Pancreas (tissue), 10 donors: ENCODE data around the gene METTL2B. TPM values are rescaled to one million over a fixed set of nuclear protein-coding genes. Genes with fewer than 3 reads are reported as not detected.
"Not testable (repeated sequence)": the region's sequence is repeated elsewhere in the genome, so short reads cannot be mapped to it uniquely, and the experiment has no call there.

Experiments used
- ATAC-seq, 4 donors: fragments of 200-7000 bp; cut with Tn5 transposase; one replicate each; pipeline versions ENCODE4 v1.8.0 to v1.9.1; 2020; ENCODE audit warnings: mild to moderate bottlenecking in 4 of 4, moderate library complexity in 4 of 4
- DNase-seq, 6 donors: peaks; one replicate each; pipeline ENCODE4 v3.0.0-alpha.2; 2020
- FAIRE-seq: peaks from 2 replicates; lab custom pipeline; 2012; peaks lifted over from hg19 to GRCh38; lab: Jason Lieb, UNC
- H3K27ac ChIP-seq, 4 donors: fragments of 200-600 bp; sonication (generic); 1 replicate in 3 of 4; 2 replicates in 1 of 4; pipeline versions ENCODE4 v1.5.0 to v1.8.0; 2020
- H3K27me3 ChIP-seq, 4 donors: fragments of 200-600 bp; one replicate each; pipeline ENCODE4 v1.8.0; 2021
- H3K36me3 ChIP-seq, 3 donors: fragments of 200-600 bp; sonication (generic) in 1 of 3; one replicate each; pipeline versions ENCODE4 v1.5.0 to v1.8.0; 2020 to 2021
- H3K4me1 ChIP-seq, 3 donors: fragments of 200-600 bp; one replicate each; pipeline ENCODE4 v1.8.0; 2021
- H3K4me3 ChIP-seq, 4 donors: fragments of 200-600 bp; sonication (generic) in 2 of 4; one replicate each; pipeline versions ENCODE4 v1.5.0 to v1.8.0; 2020 to 2021
- H3K9me3 ChIP-seq, 4 donors: fragments of 200-600 bp; one replicate each; pipeline ENCODE4 v1.8.0; 2021
- CTCF ChIP-seq, 4 donors: fragments of 200-600 bp; sonication (generic) in 3 of 4; IDR thresholded peaks; one replicate each; pipeline versions ENCODE4 v1.5.0 to v1.8.0; 2021; ENCODE audit warnings: antibody characterized with exemption in 4 of 4
- WGBS, 2 donors: extraction: QIAGEN DNeasy Blood & Tissue Kit; methylation state at CpG; one replicate each; pipeline ENCODE4 v1.1.7; 2013; 5-methylcytosine and 5-hydroxymethylcytosine counted together
- intact Hi-C, 3 donors: fragments of 100-400 bp; cut with DNase I; formaldehyde crosslinking; loops; one replicate each; pipeline versions ENCODE4 v1.11.1 to v1.14.2; 2022
- polyA plus RNA-seq, 2 donors: library from polyadenylated mRNA; stranded (reverse); fragments of 200-250 nt; gene quantifications; one replicate each; pipeline ENCODE4 v1.2.3, GENCODE V29; 2013
- total RNA-seq, 6 donors: library from RNA; stranded (reverse); fragmentation: NEBNext Ultra II Directional in 4 of 6; extraction: Animal tissue kit (Norgen Biotek cat#: 25700) in 4 of 6; gene quantifications; one replicate each; pipeline versions ENCODE4 v1.2.1 to v1.2.4, GENCODE V29; 2021 to 2023
- donor health status: healthy with polysubstance abuse.
- donor health status: DM: no; HTN: no; CAD: no; lungs with moderate emphysema.
- donor health status: DM: no; HTN: no; CAD: no.
- donor health status: control.
- donor health status: control.
- donor health status: Bipolar disorder and iron deficiency.
- donor health status: DM: yes; HTN: yes; CAD: no.
- donor health status: DM: no; HTN: no; CAD: no.
- donor health status: DM: no; HTN: no; CAD: no.
- donor health status: DM: yes; HTN: yes; CAD: no.

Gene METTL2B
- total and polyA plus RNA-seq, 8 donors: 6.2 to 12.6 (median 10.0) TPM

GRCh38 chr7:128497405-128497804, 20.9 kb downstream of the METTL2B start:
- Histone ChIP-seq H3K27ac (no peak overlapping the region), H3K4me3 (no peak overlapping the region), H3K9me3 (no peaks in the 10 kb centered on the region), H3K36me3 (peaks cover 0 to 25% (median 3%) of the 10 kb centered on the region in 3 donors), H3K27me3 (no peaks in the 10 kb centered on the region), H3K4me1 (no peaks in the 10 kb centered on the region)
- no peak for TF ChIP-seq CTCF (IDR thresholded peaks at IDR 0.05)
- DNase-seq: no peak
- FAIRE-seq: no peak
- WGBS, 2 donors: 94 to 95% methylated on average over 9 of the region's 9 CpGs
- no peak for ATAC-seq
- intact Hi-C loops: no loop called here

DNA sequence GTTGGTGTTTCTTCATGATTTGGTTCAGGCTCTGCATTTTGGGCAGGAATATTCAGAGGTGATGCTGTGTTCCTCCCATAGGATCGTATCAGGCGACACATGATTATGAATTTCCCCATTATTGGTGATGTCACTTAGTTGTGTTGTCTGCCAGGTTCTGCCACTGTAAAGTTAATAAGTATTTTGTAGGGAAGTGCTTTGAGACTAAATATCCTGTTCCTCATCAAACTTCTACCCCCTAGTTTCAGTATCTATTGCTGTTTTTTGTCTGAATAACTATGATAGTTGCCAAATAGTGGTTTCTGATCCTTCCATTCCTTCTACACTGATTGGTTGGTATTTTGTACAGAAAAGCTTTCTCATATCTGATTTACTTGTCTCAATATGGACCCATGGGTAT, 28.9 kb downstream of the METTL2B start:
- H3K4me1 ChIP-seq, H3K27me3 ChIP-seq, DNase-seq, FAIRE-seq, H3K27ac ChIP-seq, H3K9me3 ChIP-seq, ATAC-seq, intact Hi-C loops, H3K36me3 ChIP-seq, H3K4me3 ChIP-seq: not testable (repeated sequence)
- WGBS, 2 donors: 79 to 96% methylated on average over 2 of the region's 2 CpGs

DNA sequence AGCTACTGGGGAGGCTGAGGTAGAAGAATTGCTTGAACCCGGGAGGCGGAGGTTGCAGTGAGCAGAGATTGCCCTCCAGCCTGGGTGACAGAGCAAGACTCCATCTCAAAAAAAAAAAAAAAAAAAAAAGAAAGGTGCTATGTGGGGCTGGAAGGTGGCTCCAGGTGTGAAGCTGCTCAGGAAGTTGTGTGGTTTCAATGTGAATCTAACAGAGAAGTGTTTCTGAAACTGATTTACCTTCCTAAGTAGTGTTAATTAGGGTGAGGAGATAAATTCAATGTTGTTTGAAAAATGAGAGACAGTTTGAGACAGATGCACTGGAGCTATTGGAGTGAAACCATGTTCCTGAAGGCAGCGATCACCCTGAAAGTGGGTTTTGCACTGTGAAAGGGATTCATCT, 30.3 kb downstream of the METTL2B start:
- WGBS, 2 donors: 95% methylated on average over 3 of the region's 3 CpGs
- FAIRE-seq, H3K27ac ChIP-seq, DNase-seq, H3K36me3 ChIP-seq, H3K4me1 ChIP-seq, ATAC-seq, H3K9me3 ChIP-seq, H3K27me3 ChIP-seq, H3K4me3 ChIP-seq, intact Hi-C loops: not testable (repeated sequence)

GRCh38 chr7:128507321-128507993, 30.9 kb downstream of the METTL2B start:
- H3K27me3 ChIP-seq, FAIRE-seq, intact Hi-C loops, H3K27ac ChIP-seq, ATAC-seq, H3K36me3 ChIP-seq, H3K4me1 ChIP-seq, DNase-seq, H3K4me3 ChIP-seq, H3K9me3 ChIP-seq: not testable (repeated sequence)
- 91 to 92% methylated on average over 5 of the region's 5 CpGs for WGBS, 2 donors

DNA sequence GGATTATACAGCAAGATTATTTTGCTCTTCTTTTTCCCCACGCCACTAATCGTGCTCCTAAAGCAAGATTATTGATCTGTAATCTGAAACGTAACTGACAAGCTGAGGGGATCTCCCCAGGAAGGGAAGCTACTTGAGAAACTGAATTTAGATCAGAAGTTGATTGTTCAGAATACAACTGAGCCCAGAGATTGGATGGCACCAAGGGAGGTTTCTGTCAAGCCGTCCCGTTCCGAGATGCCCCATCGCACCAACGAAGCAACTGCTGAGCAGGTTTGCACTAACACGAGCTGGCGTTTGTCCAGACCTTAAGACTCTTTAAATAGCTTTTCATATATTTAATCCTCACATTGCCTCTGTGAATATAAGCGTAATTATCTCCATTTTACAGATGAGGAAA, 35.1 kb downstream of the METTL2B start:
- H3K9me3 ChIP-seq, H3K4me1 ChIP-seq, intact Hi-C loops, H3K4me3 ChIP-seq, H3K36me3 ChIP-seq, FAIRE-seq, H3K27me3 ChIP-seq, DNase-seq, ATAC-seq, H3K27ac ChIP-seq: not testable (repeated sequence)
- WGBS, 2 donors: 44 to 52% methylated on average over 11 of the region's 11 CpGs

DNA sequence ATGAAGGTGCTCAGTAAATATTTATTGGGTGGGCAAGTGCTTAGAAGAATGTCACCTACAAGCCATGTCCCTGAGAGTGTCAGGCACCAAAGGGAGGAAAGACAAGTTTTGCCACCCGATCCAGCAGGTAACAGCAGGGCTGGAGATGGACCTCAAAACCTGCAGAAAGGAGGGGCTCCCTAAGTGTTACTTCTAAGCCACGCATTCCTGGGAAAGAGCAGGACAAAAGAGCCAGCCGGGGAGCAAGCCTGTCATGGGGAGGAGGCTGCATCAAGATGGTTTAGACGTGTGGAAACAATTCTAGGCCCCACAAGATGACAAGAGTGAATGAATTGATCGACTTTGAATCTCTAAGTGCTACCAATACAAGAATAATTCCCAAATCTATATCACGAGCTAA, 38.7 kb downstream of the METTL2B start:
- FAIRE-seq, H3K4me1 ChIP-seq, H3K27ac ChIP-seq, ATAC-seq, H3K9me3 ChIP-seq, H3K36me3 ChIP-seq, DNase-seq, H3K27me3 ChIP-seq, intact Hi-C loops, H3K4me3 ChIP-seq: not testable (repeated sequence)
- 54 to 56% methylated on average over 6 of the region's 6 CpGs for WGBS, 2 donors

GRCh38 chr7:128517023-128517422, 40.5 kb downstream of the METTL2B start:
- H3K4me3 ChIP-seq, H3K27ac ChIP-seq, H3K9me3 ChIP-seq, H3K36me3 ChIP-seq, FAIRE-seq, DNase-seq, H3K27me3 ChIP-seq, H3K4me1 ChIP-seq, ATAC-seq, intact Hi-C loops: not testable (repeated sequence)
- 69 to 72% methylated on average over 4 of the region's 5 CpGs for WGBS, 2 donors

- WGBS, 2 donors: 31 to 35% methylated on average over 5 of the region's 7 CpGs
- ATAC-seq: peak; percentile 82 to 94 (median 89)
Observed at GRCh38 chr7:128523226-128523931, 46.8 kb downstream of the METTL2B start.

GRCh38 chr7:128523932-128524524, 47.5 kb downstream of the METTL2B start:
- H3K27ac ChIP-seq, DNase-seq, H3K4me1 ChIP-seq, H3K4me3 ChIP-seq, H3K36me3 ChIP-seq, H3K27me3 ChIP-seq, H3K9me3 ChIP-seq, intact Hi-C loops, FAIRE-seq: not testable (repeated sequence)
- WGBS, 2 donors: 50 to 51% methylated on average over 8 to 9 of the region's 9 CpGs
- ATAC-seq: peak; percentile 26 to 45 (median 32)

More at GRCh38 chr7:128523226-128523931, 46.8 kb downstream of the METTL2B start:
- FAIRE-seq, H3K27me3 ChIP-seq, H3K4me1 ChIP-seq, H3K36me3 ChIP-seq, H3K27ac ChIP-seq, H3K4me3 ChIP-seq, intact Hi-C loops, H3K9me3 ChIP-seq: not testable (repeated sequence)
- DNase-seq: peak; percentile 60 to 93 (median 83)

- DNase-seq, H3K27me3 ChIP-seq, H3K4me1 ChIP-seq, ATAC-seq, FAIRE-seq, H3K9me3 ChIP-seq, H3K36me3 ChIP-seq, H3K27ac ChIP-seq, intact Hi-C loops, H3K4me3 ChIP-seq: not testable (repeated sequence)
- WGBS, 2 donors: 78 to 88% methylated on average over 4 of the region's 4 CpGs
Observed at GRCh38 chr7:128525584-128525983, 49.0 kb downstream of the METTL2B start.

- H3K36me3 ChIP-seq, FAIRE-seq, H3K4me3 ChIP-seq, H3K9me3 ChIP-seq, ATAC-seq, DNase-seq, H3K27me3 ChIP-seq, H3K27ac ChIP-seq, intact Hi-C loops, H3K4me1 ChIP-seq: not testable (repeated sequence)
- WGBS, 2 donors: 79 to 86% methylated on average over 2 of the region's 3 CpGs
Observed at GRCh38 chr7:128526062-128526466, 49.5 kb downstream of the METTL2B start.
